GM18505 (cell line): ENCODE measurements around the gene GRIA1.

Experiments
- ATAC-seq: cut with Tn5 transposase; IDR thresholded peaks from one replicate; pipeline ENCODE4 v1.9.1; 2021; ENCODE audit not compliant: unreplicated experiment
- POLR2A ChIP-seq: IDR thresholded peaks from 4 replicates; pipeline ENCODE4 v1.6.1; 2011; ENCODE audit warnings: borderline replicate concordance; ENCODE audit not compliant: insufficient read depth, insufficient read length; ENCODE audit errors: extremely low read depth

GRIA1 gene

DNA sequence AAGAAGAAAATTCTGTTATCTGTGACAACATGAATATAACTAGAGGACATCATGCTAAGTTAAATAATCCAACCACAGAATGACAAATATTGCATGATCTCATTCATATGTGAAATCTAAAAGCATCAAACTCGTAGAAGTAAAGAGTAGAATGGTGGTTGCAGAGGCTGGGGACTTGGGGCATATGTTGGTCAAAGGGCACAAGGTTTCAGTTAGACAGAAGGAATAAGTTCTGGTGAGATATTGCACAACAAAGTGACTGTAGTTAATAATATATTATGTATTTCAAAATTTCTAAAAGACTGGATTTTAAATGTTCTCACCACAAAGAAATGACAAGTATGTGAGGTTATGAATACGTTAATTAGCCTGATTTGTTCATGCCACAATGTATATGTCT, 24.8 kb downstream of the GRIA1 start:
- no peak for ATAC-seq
- no peak for TF ChIP-seq POLR2A

DNA sequence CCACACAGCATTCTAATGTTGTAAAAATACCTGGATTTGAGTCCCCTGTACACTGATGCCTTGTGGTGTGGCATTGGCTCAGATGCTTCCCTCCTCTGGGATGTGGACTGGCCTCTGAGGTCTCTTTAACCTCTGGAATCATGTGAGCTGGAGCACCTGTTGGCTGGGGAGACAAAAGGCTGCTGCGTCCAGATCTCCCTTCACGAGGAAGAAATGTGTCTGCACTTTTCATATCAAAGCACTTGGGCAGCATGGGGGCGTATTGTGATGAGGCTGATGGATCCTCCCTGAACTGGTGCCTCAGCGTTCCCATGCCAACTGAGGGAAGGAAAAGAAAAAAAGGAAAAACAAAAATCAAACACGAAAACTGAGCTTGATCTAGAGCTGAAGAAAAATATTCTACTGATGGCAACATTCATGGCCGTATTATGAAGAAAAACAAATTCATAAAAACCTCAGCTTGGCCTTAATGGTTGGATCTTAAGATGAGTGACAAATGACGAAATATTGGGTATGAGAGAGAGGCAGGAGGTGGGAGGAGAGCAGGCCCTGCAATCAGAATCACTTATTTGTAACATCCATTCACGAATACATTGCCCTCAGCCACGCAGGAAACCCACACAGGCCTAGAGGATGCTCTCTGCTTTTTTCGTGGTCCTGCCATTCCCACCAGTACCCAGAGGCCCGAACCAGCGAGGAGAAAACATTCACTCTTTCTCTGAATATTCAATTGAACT, 26.2 kb downstream of the GRIA1 start:
- no peak for ATAC-seq
- no peak for TF ChIP-seq POLR2A

DNA sequence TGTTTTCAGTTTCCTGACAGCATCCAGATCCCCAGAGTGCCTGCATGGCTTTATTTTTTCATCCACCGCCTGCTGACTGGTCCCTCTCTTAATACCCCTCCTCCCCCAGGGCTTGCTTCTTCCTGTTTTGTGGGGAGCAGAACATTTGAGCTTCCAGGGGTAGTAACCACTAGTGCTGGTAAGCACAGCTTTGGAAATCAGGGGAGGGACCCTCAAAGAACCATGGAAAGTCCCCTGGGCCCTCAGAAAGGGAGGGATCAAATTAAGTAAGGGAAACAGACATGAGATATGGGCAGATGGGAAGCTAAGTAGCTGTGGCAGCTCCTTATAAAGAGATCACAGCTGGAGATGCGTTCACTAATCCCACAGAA, 26.8 kb downstream of the GRIA1 start:
- TF ChIP-seq POLR2A, result no peak
- ATAC-seq, result no peak

DNA sequence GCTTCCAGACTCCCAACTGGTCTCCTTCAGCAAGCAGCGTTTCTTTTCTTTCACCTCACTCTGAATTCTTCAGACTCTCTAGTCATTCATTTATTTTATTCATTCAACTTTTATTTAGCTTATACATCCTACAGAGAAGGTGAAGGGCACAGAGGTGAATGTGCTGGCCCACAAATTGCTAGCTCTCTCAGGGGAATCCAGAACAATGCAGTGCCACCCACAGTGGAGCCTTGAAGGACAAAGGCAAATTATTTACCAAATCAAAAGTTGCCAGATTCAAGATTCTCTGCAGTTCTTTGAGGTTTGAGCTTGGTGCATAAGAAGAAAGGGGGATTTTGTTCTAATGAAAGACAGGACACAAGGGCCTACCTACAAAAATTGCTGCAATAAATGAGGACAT, 29.7 kb downstream of the GRIA1 start:
- no peak for ATAC-seq
- TF ChIP-seq POLR2A, result no peak

DNA sequence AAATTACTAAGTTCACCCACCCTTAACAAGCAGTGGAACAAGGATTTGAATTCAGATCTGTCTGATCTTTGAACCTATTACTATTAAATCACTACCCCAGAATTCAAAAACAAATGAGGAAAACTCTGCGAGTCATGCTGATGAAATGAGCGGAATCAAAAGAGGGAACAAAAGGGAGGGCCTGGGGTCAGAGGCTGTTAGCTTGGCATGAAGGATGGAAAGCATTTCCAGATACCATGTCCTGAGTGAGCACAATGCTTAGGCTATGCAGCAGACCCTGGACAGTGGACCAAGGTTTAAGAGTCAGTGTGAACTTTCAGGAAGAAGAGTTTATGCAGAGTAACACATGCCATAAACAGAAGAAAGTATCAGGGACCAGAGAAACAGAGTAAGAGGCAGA, 30.5 kb downstream of the GRIA1 start:
- no peak for TF ChIP-seq POLR2A
- no peak for ATAC-seq

DNA sequence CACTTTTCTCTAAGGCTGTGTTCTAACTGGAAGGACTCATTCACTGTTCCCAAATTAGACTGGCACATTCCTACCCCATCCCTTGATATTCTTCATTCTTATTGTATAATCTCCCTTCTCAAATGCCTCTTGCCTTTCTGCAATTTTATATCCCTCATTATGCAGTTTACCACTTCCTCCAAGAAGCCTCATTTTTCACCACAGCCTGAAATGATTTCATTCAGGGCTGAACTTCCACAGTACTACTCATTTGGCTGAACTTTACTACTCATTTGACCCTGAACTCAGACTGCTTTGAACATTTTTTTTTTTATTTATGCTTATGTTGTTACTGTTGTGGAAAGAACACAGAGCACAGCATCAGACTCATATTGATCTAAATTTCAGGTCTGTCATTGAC, 32.7 kb downstream of the GRIA1 start:
- ATAC-seq, result no peak
- no peak for TF ChIP-seq POLR2A

DNA sequence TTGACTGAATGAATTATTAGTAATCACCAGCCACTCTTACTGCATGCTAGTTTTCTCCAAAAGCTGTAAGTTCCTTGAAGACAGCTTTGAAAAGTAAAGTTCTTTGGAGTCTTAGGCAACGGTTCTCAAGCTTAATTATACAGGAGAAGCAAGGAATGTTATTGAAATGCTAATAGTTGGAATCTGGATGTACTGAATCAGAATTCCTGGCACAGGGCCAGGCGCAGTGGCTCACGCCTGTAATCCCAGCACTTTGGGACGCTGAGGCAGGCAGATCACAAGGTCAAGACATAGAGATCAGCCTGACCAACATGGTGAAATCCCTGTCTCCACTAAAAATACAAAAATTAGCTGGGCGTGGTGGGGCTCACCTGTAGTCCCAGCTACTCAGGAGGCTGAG, 33.4 kb downstream of the GRIA1 start:
- TF ChIP-seq POLR2A, result no peak
- no peak for ATAC-seq

DNA sequence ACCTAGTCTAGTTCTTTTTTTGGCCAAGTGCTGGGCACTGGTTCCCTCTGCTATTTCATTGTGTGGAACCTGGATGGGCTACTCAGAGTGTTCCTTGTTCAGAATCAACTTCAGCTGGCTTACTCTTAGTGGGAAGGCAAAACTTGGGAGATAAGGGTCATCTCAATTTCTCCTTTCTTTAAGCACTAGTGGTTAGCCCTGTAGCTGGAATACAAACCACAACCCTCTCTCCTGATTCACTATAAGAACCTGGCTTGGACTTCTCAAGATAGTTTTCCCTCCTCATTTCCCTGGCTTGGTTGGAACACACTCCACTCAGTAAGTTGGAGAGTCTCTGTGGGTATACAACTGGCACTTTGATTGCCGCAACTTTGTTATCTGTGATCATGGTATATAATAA, 35.1 kb downstream of the GRIA1 start:
- no peak for ATAC-seq
- TF ChIP-seq POLR2A, result no peak

DNA sequence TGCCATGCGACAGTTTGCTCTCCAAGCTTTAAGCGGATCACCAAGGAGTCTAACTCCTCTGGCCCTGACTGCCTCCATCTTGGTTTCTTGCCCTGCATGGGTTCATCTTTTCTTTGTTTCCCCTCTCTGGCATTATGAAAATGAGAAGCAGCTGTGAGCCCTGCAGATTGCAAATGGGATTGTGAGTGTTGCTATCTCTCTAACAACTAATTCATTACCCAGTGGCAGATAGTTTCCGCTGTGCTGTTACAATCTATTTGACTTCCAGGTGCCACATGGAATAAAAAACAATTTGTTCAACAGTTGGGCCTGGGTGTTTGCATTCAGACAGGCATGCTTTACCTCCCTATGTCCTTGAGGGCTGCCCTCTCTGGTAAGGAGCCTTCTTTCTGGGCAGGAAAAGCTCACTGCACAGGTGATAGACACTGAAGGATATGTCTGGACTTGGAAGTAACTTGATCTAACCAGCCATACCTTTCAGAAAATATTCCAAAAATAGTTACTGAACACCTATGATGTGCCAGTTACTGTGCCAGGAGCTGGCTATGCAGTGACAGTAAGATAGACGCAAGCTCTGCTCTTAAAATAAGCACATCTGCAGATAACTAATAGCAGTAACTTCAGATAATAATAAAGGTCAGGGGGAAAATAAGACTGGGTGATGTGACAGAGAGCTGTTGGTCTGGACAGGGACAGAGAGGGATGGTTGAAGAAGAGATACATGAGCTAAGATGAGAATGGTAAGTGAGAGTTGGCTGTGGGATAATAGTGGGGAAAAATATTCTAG, 40.1 kb downstream of the GRIA1 start:
- TF ChIP-seq POLR2A, result no peak
- no peak for ATAC-seq

DNA sequence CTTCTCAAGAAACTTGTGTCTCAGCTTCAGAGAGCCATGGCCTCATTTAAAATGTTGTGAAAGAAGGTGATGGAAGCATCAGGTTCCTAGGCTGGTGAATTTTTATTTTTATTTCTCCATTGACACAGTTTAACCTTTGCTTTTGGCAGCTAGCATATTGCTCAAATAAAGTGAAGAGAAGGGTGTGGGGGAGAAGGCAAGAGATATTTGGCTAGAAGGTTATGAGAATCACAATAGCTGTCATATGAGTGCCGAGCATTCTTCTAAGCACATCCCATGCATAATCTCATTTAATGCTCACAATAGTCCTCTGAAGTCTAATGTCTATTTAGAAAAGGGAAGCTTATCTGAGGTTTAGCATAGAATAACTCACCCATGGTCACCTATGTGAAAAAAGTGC, 43.1 kb downstream of the GRIA1 start:
- no peak for TF ChIP-seq POLR2A
- no peak for ATAC-seq

DNA sequence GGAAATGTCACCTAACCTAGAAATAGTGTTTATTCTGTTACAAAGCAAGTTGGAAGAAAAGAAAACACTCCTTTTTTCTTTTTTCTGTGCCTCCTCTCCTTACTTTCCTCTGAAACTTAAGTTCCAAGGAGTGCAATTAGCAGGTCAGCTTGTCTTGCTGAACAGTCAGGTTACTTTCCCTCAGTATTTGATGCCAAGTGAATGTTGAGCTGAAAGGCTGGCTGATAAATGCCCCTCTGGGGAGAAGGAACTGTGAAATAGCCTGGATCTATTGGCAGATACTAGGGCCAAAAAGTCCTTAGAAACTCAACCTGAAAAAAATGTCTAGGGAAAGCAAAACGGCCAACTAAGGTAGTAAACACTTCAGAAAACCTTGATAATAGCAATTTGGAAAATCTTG, 43.6 kb downstream of the GRIA1 start:
- TF ChIP-seq POLR2A, result no peak
- no peak for ATAC-seq

DNA sequence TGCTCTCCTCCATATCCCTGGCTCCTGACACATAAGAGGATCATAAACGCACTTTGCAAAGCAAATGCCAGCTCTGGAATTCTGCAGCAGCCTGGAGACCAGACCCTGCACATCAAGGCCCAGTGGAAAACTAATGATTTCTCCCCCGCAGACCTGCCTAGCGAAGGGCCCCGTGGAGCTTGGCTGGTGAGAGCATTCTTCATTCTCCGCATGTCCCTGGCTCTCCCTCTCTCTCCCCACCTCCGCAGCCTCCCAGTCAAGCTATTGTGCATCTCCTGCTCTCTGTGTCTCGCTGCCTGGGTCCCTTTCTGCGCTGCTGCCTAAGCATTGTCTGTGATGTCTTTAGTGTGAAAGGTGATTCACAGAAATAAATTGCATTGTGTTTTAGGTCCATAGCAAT, 46.7 kb downstream of the GRIA1 start:
- ATAC-seq, result no peak
- TF ChIP-seq POLR2A, result no peak

DNA sequence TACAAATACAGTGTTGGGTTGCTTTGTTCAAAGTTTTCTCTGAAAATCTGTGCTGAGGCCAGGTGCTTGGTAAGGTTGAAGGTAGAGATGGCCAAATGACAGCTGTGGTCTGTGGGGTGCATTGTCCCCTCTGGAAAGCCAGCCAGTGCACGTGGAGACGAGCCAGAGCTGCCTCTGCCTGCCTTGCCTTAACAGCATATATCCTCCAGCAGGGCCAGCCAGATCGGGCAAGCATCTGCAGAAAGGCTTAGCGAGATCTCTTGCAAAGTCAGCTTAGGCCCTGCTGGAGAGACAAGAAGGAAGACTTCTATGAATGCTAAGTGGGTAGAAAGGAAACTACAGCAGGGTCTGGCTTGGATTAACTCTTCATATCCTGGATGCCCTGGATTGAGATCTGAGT, 49.5 kb downstream of the GRIA1 start:
- TF ChIP-seq POLR2A, result no peak
- no peak for ATAC-seq

DNA sequence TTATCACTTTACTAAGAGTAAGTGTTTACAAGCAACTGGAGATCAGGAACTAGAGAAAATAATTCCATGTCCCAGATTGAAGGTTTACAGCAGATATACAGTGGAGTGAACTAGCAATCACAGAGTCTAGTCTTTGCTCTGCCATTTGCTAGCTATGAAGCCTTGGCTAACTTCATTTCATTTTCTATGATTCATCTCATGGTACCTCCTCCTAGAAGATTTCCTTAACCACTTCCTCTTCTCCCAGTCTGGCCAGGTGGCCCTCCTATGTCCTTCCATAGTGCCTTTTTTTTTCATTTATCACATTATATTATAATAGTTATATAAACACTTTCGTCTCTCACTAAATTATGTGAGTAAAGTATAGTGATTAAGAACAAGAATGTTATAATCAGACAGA, 52.1 kb downstream of the GRIA1 start:
- no peak for TF ChIP-seq POLR2A
- no peak for ATAC-seq

DNA sequence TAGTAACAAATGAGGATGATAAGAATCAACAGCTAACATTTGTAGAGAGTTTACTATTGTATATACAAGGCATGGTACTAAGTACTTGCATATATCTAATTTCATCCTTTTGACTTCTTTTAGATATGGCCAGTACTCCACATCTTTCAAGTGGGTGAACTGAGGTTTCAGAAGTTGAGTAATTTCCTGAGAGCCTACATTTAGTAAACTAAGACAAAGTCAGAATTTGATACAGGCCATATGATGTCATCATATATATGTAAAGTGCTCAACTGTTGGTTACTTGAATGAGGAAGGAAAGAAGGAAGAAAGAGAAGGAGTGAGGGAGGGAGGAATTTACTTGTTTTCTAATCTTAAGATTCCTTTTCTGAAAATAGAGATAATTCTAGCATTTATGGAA, 52.8 kb downstream of the GRIA1 start:
- no peak for ATAC-seq
- no peak for TF ChIP-seq POLR2A

DNA sequence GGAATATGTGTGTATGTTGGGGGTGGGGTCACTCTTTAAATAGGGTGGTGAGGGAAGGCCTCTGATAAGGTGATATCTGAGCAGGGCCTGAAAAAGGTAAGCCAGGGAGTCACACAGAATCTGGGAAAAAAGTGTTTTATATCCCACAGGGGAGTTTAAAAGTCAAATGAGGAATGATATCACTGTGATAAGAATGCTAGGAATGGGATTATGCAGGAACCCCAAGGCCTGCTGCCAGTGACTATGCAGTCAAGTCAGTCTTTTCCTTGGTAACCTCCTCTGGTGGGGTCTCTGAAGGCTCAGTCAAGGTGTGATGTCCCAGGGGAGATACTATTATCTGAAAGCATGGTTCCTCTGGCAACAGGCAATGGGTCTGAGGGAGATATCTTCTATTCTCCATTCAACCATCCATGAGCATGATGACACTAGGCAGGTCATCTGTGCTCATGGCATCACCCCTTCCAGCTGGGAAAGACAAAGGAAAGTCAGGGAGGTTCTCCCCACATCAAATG, 53.5 kb downstream of the GRIA1 start:
- no peak for TF ChIP-seq POLR2A
- no peak for ATAC-seq
